CD4-positive, alpha-beta T cell treated with Interleukin-6 at 100 ng/mL for 8 hours (primary cell): ENCODE data around the gene OBSCN.

ENCODE experiments used
- DNase-seq: peaks from one replicate; pipeline ENCODE4 v3.0.0-alpha.2; 2020; ENCODE audit warnings: mixed read lengths, low spot score

The OBSCN gene

DNA sequence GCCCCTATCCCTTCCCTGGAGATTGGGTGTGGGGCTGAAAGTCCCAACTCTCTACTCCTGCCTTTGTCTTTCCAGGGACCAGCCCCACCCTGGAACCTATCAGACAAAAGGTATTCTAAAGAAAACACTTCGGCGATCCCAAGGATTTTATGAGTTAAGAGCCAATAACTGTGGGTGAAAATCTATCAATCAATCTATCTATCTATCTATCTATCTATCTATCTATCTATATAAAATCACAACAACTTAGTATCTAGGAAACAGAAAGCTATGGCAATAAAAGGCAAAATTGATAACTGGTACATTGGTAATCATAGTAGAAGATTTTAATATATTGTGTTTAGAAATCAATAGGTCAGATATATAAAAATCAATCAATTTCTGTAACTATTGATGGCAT lies 175.9 kb downstream of the OBSCN start:
- no peak for DNase-seq

DNA sequence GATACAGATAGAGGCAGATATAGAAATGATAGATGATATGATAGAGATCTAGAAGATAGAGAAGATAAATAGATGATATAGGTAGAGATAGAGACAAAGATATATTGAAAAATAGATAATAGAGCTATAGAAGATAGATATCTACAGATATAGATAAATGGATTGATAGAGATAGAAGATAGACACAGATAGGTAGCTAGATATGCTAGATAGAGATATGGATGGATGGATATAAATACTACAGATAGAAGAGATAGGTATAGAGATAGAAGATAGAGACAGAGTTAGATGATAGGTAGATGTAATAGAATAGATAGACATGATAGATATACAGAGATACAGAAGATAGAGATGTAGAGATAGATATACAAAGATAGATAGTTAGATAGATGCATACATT lies 177.4 kb downstream of the OBSCN start:
- DNase-seq: no peak

DNA sequence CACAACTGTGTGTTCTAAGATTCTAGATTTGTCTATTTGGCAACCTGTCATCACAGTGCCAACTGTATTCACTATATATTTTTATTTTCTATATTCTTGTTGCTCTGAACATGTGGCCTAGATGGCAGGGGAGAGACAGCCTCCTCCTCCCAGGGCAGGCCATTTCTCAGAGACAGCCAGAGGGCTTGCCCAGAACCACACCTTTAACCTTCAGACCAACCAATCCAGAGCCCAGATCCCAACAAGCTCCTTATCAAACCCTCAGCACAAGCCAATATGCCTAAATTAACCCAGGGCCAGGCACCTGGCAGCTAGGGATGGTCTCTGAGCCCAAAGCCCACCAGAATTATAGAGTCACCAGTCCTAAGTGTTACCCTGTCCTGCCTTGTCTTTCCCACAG lies 179.5 kb downstream of the OBSCN start:
- DNase-seq: no peak

DNA sequence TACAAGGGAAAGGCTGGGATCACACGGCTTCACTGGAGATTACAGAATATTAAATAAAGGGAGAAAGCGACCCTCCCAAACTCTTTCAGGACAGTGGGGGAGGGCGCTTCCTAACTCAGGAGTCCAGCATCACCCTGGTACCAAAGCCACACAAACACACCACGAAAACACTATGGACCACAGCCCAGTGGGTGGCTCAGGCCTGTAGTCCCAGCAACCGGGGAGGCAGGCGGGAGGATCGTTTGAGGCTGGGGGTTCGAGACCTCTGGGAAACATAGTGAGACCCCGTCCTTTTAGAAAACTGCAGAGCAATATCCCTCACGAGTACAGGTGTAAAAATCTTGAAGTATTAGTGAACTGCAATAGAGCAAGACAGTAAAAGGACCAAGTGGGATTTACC lies 182.8 kb downstream of the OBSCN start:
- DNase-seq: no peak

DNA sequence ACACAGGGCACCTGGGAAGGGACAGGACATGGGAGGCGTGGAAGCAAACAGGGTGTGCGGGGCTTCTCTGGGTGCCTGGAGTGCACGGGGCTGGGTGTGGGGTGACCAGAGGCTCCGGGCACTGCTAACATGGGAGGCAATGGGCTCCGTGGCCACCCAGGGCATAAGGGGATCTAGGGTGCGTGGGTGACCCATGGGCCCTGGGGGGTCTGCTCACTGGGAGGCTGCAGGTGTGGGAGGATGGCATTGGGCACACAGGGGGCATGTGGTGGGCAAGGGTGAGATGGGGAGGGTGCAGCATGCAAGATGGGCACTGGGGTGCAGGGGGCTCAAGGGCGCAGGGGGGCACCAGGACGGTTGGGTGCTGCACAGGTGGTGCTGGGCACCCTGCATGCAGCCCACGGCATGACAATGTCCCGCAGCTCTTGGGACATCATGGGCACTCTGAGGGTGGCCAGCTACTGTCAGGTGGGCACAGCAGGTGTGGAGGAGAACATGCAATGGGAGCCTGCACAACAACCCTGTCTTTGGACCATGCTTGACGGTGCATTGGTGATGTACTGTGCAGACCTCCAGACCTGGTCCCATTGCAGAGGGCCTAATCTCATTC lies 183.7 kb downstream of the OBSCN start:
- DNase-seq: no peak

DNA sequence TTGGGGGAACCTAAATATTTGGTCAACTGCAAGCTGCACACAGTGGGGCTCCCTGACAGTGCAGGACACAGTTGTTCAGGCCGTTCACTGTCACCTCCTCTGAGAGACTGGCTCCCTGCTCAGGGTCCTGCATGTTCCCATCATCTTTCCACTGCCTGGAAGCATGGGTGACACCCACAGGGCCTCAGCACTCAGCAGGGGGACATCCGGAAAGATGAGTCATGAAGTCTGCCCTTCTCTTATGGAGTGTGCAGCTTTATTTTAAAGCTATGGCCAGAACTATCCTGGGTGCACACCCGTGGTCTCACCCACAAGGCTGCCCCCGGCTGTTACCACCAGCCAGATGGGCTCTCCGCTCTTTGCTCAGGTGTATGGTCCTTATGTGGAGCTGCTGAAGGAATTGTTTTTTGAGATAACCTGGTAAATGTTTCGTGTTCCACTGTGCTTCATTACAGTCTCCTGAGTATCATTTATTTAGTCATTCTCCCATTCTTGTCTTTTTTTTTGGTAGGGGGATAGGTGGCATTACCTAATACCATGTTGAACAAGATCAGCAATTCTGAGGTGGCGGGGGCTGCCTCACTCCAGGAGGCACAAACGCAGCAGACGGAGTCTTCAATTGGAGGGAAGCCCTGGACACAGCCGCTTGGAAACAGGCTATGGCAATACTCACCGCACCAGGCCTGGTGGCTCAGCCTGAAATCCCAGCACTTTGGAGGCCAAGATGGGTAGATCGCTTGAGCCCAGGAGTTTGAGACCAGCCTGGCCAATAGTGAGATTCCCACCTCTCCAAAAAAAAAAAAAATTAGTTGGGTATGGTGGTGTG lies 184.5 kb downstream of the OBSCN start:
- no peak for DNase-seq

DNA sequence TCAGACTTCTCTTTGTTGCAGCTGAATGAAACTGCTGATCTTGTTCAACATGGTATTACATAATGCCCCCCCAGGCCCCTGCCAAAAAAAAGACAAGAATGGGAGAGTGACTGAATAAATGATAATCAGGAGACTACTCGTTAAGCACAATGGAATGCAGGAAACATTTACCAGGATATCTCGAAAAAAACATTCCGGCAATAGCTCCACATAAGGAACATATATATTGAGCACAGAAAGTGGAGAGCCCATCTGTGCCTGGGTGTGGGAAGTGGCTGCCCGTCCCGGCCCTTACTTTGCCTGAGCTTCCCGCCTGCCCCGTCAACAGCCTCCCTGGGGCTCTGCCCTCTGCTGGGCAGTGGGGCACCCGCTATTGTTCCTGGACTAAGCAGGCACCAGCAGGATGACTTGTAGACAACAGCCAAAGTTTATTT lies 185.4 kb downstream of the OBSCN start:
- DNase-seq: no peak

DNA sequence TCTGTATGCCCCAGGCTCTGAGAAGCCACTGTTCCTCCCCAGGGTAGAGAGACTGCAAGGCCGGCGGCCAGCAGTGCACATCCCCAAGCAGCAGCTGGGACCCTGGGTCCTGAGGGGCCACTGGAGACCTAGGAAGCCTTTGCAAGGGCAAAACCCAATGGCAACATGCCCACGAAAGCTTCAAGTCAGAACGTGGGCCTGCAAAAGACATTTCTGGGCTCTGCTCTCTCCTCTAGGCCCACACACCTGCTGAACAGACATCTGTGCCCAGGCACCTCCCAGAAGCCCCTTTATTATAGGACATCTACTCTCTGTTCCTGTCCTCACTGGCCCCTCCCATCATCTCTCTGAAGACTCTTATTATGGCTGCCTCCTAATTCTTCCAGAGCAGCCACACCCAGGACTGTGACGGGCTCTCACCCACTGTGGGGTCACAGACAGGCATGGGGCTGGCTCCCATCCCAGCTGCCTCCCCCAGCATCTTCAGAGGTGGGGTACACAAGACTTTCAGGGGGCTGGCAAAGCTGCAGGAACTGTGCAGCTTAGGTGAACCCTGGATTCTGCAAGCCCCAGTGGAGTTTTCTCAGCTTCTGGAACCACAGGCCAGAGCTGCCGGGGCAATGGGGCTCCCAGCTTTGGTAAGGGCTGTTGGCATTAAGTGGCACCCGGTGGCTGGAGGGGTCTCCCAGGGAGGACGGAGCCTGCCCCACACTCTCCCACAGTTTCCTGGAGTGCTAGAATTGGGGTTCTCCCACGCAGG lies 186.1 kb downstream of the OBSCN start:
- DNase-seq: no peak

DNA sequence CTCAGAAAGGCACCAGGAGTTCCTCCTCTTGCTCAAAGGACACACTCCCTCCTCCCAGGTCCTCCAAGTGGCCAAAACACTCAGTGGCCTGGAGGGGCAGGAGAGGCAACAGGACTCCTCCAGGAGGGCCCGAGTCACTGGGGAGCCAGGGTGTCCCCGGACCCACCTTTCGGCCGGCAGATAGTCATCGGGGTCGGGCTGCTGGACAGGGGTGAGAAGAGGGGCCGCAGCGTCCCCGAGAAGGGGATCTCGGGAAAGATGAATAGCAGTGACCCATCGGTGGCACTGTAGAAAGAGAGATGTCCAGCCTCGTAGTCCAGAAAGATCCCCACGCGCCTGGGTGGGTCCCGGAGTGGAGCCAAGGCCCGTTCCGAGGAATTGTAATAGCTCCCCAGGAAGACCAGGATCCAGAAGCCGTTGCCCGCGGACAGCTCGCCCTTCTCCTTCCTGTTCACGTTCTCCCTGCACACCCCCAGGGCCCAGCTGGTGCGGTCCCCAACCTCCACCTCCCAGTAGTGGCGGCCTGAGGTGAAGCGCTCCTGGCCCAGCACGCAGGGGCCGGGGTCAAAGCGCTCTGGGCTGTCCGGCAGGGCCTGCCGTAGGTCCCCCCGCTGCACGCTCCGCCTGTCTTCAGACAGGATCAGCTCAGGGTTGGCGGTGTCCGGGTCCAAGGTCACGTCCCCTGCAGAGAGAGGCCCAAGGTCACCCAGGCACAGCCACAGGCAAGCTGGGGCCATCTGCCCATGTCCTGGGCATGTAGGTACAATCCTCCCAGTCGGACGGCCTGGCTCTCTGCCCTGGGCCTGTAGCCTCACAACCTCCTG lies 186.9 kb downstream of the OBSCN start:
- DNase-seq: no peak

DNA sequence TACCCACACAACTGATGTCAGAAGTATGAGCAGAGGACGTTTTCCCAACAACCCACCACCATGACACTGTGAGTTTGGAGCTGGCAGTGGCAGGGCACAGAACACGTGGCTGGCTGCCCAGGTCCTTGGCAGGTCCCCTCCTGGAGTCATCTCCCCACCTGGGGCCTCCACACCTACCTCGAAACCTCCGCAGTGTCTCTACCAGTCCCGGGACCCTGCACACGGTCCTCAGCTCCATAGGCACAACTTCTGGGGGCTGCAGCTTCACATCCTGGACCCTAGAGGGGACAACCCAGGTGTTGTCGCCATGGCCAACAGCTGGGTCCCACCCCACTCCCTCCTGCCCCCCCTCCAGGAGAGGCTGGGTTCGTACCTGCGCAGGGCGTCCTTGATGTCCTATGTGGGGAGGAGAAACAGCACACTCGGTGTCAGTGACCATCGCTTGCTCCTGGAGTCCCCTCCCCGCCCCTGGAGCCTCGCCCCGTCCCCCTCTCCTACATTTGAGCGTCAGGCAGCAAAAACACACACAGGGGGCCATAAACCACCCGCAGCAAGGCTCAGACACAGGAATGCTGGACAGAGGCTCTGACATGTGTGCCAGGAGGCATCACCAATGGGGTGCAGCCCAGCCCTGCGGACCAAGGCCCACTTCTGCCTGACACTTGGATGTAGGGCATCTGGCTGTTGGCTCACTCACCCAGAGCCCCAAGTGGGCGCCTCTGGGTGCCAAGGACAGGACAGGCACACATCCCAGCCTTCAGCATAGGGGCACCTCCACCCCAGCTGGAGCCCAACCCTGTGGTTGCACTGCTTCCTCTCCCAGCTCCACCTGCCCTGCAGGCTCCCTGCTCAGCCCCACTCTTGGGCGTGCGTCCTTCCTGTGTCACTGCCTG lies 189.2 kb downstream of the OBSCN start:
- DNase-seq: no peak

DNA sequence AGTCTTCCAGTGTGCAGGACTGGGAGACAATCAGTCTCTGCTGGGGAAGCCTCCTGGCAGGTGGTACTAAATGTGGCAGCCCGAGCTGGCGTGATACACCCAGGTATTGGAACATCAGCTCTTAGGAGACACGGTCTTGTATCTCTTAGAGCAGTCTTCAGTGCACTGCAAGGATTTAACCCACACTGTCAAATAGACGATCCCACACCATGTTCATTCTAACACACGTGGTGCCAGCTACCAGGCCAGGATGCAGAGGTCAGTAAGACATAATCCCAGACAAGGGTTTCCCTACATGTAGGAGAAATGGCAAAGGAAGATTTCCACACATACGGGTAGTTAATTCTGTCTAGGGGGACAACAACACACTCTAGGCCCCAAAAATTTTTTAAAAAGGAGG lies 190.1 kb downstream of the OBSCN start:
- DNase-seq: no peak

DNA sequence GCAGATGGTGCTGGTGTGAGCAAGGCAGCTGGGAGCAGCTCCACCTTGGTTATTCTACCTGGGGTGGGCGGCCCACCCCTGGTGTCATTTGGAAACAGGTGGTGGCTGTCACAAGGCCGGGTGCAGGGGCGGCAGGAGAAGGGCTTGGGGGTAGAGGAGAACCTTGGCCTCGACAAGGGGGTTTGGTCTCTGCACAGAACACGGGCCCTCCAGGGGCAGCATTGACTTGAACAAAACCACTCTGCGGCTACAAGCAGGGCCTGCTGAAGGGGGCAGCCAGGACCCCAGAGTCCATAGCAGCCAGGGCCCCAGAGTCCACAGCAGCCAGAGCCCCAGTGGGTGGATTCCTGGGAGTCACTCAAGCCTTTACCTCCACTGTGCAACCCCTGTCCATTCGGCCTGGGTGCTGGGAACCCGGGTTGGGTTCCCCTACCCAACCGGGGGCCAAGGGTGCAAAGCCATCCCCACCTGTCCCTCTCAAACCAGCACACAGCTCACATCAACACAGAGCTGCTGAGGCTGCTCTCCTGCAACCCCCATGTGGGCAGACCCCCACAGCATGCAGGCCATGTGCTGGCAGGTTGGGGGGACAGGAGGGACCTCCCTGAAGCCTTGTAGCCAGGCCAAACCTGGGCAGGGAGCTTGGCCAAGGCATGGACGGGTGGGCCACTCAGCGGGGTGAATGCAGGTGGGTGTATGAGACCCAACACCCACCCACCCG lies 191.1 kb downstream of the OBSCN start:
- DNase-seq: no peak

DNA sequence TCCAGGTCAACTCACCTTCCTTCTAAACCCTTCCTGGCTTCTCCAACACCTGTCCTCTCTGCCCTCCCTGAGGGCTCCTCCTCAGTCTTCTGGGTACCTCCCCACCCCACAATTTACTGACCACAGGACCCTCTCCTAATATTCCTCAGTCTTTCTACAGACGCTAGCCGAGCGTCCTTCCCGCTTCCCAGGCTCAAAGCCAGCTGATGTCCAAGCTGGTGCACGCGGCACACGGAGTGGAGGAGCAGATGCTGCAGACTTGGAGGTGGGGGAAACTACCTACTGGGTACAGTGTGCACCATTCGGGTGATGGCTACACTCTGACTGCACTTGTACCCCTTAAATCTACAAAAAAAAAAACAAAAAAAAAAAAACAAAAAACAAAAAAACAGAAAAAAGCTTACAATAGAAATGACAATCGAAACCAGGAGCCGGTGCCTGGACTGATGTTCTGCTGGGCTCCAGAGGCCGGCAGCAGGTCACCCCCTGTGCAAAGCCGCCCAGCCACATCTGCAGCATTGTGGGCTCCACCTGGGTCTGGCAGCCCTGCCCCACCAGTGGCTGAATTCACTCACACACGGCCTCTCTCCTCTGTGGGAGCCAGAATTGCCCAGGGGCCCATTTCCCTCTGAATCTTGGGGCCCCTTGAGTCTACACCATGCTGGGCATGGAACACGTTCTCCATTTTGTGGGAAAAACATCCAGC lies 191.8 kb downstream of the OBSCN start:
- no peak for DNase-seq

DNA sequence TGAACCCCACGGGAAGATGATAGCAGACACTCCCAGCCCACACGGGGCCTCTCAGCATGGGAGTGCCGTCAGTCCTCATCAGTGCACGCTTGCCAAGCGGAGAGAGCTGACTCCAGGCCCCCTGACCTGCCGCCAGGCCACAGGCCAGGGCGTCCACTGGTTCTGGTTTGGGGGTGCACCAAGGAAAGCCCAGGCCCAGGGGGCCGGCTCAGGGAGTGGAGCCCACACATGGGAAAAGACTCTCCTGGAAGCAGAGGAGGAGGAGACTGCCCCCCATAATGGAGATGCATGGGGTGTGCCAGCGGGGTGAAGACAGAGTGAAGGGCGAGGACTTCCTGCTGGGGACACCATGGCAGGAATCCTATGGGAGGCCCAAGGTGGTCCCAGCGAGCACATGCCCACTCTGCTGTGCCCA lies 192.4 kb downstream of the OBSCN start:
- no peak for DNase-seq

DNA sequence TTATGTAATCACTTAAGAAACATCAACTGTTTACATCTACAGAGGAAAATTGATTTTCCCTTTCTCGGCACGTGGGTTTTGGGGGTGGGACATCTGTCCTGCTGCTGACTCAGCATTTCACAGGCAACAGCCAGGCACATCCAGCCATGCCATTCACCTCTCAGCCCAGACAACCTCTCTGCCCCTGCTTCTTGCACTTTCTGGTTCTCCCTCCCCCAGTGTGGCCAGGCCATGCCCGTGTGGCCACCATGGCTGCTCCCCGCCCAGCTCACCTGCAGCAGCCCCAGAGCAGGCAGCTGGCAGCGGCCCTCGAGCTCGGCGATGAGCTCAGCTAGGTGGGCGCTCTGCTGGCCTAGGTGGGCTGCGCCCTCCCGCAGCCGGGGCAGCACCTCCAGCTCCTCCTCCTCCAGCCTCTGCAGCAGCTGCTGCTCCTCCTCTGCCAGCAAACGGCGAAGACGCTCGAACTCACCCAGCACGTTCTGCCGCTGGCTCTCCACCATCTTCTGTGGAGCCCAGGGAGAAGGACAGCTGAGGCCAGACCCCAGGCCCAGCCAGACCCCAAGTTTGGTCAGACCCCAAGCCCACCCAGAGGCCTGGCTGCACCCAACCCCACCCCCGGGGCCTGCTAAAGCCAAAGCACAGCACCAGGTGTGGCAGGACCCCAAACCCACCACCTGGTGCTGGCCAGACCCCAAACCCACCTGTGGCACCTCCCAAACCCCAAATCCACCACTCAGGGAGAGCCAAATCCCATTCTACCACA lies 193.0 kb downstream of the OBSCN start:
- no peak for DNase-seq

DNA sequence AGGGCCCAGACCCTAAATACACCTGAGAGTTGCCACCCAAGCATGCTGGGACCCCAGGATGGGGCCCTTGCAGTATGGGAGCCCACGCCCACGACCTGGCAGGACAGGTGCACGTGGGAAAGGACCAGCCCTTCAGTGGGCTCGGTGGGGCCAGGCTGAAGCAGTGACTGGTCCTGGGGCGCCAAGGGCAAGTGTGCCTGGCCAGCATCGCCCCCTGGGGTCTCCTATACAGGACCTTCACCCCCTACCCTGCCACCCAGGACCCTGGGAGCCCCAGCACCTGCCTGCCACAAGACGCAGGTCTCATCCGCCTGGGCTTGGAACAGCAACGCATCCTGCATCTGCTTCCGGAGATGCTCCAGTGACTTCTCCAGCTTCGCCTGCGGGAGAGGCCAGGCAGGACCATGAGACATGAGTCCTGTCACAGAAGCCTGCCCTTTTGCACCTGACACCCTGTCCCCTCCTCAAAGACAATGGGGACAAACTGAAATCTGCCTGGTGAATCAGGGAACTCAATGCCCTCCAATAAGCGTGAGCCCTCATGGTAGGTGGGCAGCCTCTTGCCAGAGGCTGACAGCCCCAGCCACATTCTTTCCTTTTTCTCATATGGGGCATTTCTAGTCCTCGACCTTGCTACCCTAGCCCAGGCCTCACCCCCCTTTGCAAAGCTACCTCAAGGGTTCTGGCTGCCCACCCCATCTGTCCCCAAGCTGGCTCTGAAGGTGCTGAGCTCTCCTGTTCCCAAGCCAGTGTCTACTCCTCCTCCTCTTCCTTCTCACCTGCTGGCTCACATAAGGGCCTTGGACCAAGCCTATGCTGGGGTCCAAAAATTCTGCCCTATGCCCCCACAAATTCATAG lies 194.2 kb downstream of the OBSCN start:
- DNase-seq: no peak

DNA sequence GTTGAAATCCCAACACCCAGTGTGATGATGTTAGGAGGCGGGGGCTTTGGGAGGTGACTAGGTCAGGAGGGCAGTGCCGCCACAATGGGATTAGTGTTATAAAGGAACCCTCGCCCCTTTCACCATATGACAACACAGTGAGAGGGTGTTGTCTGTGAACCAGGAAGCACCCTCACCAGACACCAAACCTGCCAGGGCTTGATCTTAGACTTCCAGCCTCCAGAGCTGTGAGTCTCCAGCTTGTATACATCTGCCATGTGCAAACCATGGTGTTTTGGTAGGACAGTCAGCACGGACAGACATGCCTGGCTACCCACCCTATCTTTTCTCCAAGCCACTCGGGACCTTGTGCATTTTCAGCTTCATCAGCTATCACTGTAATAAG lies 194.8 kb downstream of the OBSCN start:
- no peak for DNase-seq

DNA sequence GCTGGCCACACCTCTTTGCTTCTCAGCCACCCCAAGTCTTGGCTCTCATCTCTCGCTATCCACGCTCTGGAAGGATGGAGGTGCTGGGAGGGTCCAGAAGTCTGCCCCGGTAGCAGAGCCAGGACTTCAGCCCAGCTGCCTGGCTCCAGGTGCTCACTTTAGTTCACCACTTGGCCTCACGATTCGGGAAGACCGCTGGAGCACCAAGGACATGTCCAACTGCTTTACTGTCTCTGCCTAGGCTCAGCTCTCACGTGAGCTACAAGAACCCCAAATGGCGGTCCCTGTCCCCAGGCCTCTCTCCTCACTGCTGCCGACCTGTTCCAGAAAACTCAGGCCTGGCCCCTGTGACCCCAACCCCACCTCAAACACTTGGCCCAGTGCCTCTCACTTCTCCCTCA lies 195.4 kb downstream of the OBSCN start:
- no peak for DNase-seq
